Cardiac muscle cell (in vitro differentiated cells and primary cell): ENCODE measurements around the gene CRAT. TPM values are rescaled to one million over a fixed set of nuclear protein-coding genes. Genes with fewer than 3 reads are reported as not detected.
A peak's percentile ranks its signal among the peaks of the same experiment; 100 is the strongest.

Experiments
- DNase-seq, 2 donors: peaks; one replicate each; pipeline versions ENCODE4 v3.0.0 to v3.0.0-alpha.2; 2010 to 2017; ENCODE audit warnings: low read depth in 1 of 2, low spot score in 1 of 2
- H3K27ac ChIP-seq: fragments of 200-600 bp; sonication (generic); 2 replicates; pipeline ENCODE4 v1.5.1; 2016
- H3K27me3 ChIP-seq: fragments of 200-600 bp; sonication (generic); 2 replicates; pipeline ENCODE4 v1.6.0; 2016; ENCODE audit warnings: control low read depth
- H3K36me3 ChIP-seq: fragments of 200-600 bp; sonication (generic); 2 replicates; pipeline ENCODE4 v1.5.1; 2016; ENCODE audit warnings: control low read depth
- H3K4me1 ChIP-seq: fragments of 200-600 bp; sonication (generic); 2 replicates; pipeline ENCODE4 v1.8.1; 2017; ENCODE audit warnings: low read depth, mild to moderate bottlenecking, mixed run types
- H3K4me3 ChIP-seq: fragments of 200-600 bp; sonication (generic); 2 replicates; pipeline ENCODE4 v1.5.1; 2016; ENCODE audit warnings: mild to moderate bottlenecking
- H3K9me3 ChIP-seq: fragments of 200-600 bp; sonication (generic); 2 replicates; pipeline ENCODE4 v1.5.1; 2017; ENCODE audit warnings: low read depth, mild to moderate bottlenecking, control low read depth
- CTCF ChIP-seq: IDR thresholded peaks from 2 replicates; pipeline ENCODE4 v1.5.1; 2012; ENCODE audit warnings: low read depth, mild to moderate bottlenecking, low read length
- polyA plus RNA-seq: library from polyadenylated mRNA; unstranded; fragments of >200 nt; fragmentation: Nextera tagmentation; extraction: Ambion mirVana; gene quantifications from 2 replicates; pipeline ENCODE4 v1.2.1, GENCODE V29; 2016
- total RNA-seq: library from RNA; depleted of rRNA; stranded (reverse); fragments of >200 nt; gene quantifications from 2 replicates; pipeline ENCODE4 v1.2.3, GENCODE V29; 2016

Gene CRAT
- total and polyA plus RNA-seq, 2 experiments from 2014 or later = 80.6 to 81.6 TPM

GRCh38 chr9:129140397-129141065 lies 29.9 kb upstream of the CRAT start:
- DNase-seq = peak in 1 of 2 donors; percentile 62
- Histone ChIP-seq H3K27me3 (no peaks in the 10 kb centered on the region), H3K27ac (peak overlapping the region; percentile 99), H3K9me3 (no peaks in the 10 kb centered on the region), H3K4me3 (peak overlapping the region; percentile 41), H3K4me1 (peaks cover 54% of the 10 kb centered on the region), H3K36me3 (peaks cover 9% of the 10 kb centered on the region)
- no peak for TF ChIP-seq CTCF

GRCh38 chr9:129139993-129140396 lies 29.4 kb upstream of the CRAT start:
- Histone ChIP-seq H3K27me3 (no peaks in the 10 kb centered on the region), H3K9me3 (no peaks in the 10 kb centered on the region), H3K27ac (peak overlapping the region; percentile 99), H3K4me1 (peaks cover 49% of the 10 kb centered on the region), H3K36me3 (peaks cover 9% of the 10 kb centered on the region), H3K4me3 (peak overlapping the region; percentile 41)
- TF ChIP-seq CTCF = no peak
- DNase-seq = peak; percentile 95 to 100

- peak; percentile 89 to 91 for DNase-seq
- Histone ChIP-seq H3K4me3 (peak overlapping the region; percentile 11), H3K4me1 (peaks cover 45% of the 10 kb centered on the region), H3K27ac (peak overlapping the region; percentile 99), H3K9me3 (no peaks in the 10 kb centered on the region), H3K27me3 (no peaks in the 10 kb centered on the region), H3K36me3 (peaks cover 9% of the 10 kb centered on the region)
- peak; percentile 75 for TF ChIP-seq CTCF
Observed at GRCh38 chr9:129139233-129139992, 28.8 kb upstream of the CRAT start.

- Histone ChIP-seq H3K9me3 (no peaks in the 10 kb centered on the region), H3K27ac (peak overlapping the region; percentile 99), H3K36me3 (peaks cover 4% of the 10 kb centered on the region), H3K27me3 (no peaks in the 10 kb centered on the region), H3K4me3 (no peak overlapping the region), H3K4me1 (peaks cover 40% of the 10 kb centered on the region)
- no peak for TF ChIP-seq CTCF
- DNase-seq = peak; percentile 52 to 75
Observed at GRCh38 chr9:129138476-129139232, 28.1 kb upstream of the CRAT start.

- Histone ChIP-seq H3K27me3 (no peaks in the 10 kb centered on the region), H3K27ac (peak overlapping the region; percentile 99), H3K4me1 (peaks cover 37% of the 10 kb centered on the region), H3K4me3 (no peak overlapping the region), H3K9me3 (no peaks in the 10 kb centered on the region), H3K36me3 (peaks cover 4% of the 10 kb centered on the region)
- DNase-seq = no peak
- no peak for TF ChIP-seq CTCF
Observed at GRCh38 chr9:129138144-129138462, 27.5 kb upstream of the CRAT start.
